Endothelial cell of umbilical vein (primary cell): Measurements from ENCODE around the gene USF2. TPM values are rescaled to one million over a fixed set of nuclear protein-coding genes. Genes with fewer than 3 reads are reported as not detected.

Source experiments
- BruUV-seq: library from RNA; stranded (reverse); fragments of 400-500 nt; replicated peaks from 2 replicates; lab custom pipeline; 2021; lab: Mats Ljungman, UMichigan
- CTCF ChIA-PET: fragments of 300-600, 350-600 bp; sonication (Branson Sonifier 250); formaldehyde crosslinking; loops from one replicate; lab custom pipeline; 2021; ENCODE audit warnings: antibody characterized with exemption, inconsistent platforms; lab: Charles Lee
- POLR2A ChIA-PET: fragments of 300-600, 350-600 bp; sonication (Branson Sonifier 250); formaldehyde crosslinking; loops from one replicate; lab custom pipeline; 2021; ENCODE audit warnings: antibody characterized with exemption, inconsistent platforms; lab: Charles Lee
- DNase-seq: peaks from one replicate; pipeline ENCODE4 v3.0.0-alpha.2; 2011; ENCODE audit warnings: low read depth, low spot score
- FAIRE-seq: peaks from 2 replicates; lab custom pipeline; 2011; peaks lifted over from hg19 to GRCh38; lab: Jason Lieb, UNC
- H2AFZ ChIP-seq: 2 replicates; pipeline ENCODE4 v1.6.0; 2012; ENCODE audit warnings: low read depth, low read length, control low read depth, inconsistent platforms
- H3K27ac ChIP-seq: 2 replicates; pipeline ENCODE4 v1.5.1; 2011; ENCODE audit warnings: low read depth, mild to moderate bottlenecking, control low read depth, low read length, moderate library complexity; ENCODE audit not compliant: insufficient read depth
- H3K27me3 ChIP-seq, 2 experiments: 2 replicates each; pipeline versions ENCODE4 v1.6.0 to v1.6.1; 2011; ENCODE audit warnings: low read length in 2 of 2, mixed read lengths in 1 of 2; ENCODE audit not compliant: control insufficient read depth in 2 of 2, insufficient read depth in 2 of 2
- H3K36me3 ChIP-seq, 2 experiments: 2 replicates in 1 of 2; 3 replicates in 1 of 2; pipeline ENCODE4 v1.5.1; 2011; ENCODE audit warnings: low read length in 2 of 2, mild to moderate bottlenecking in 1 of 2, moderate library complexity in 1 of 2; ENCODE audit not compliant: control insufficient read depth in 2 of 2, insufficient read depth in 2 of 2; ENCODE audit errors: extremely low read depth in 1 of 2
- H3K4me1 ChIP-seq: 3 replicates; pipeline ENCODE4 v1.5.1; 2011; ENCODE audit warnings: mild to moderate bottlenecking, low read length; ENCODE audit not compliant: control insufficient read depth, insufficient read depth; ENCODE audit errors: extremely low read depth
- H3K4me2 ChIP-seq: 2 replicates; pipeline ENCODE4 v1.6.1; 2011; ENCODE audit warnings: low read length, control low read depth, mixed read lengths; ENCODE audit not compliant: insufficient read depth
- H3K4me3 ChIP-seq, 3 experiments: fragments of 200-600 bp in 1 of 3; sonication (generic), shearing (Covaris generic) in 1 of 3; replicated peaks in 1 of 3; 2 replicates each; pipeline ENCODE4 v1.5.1; 2011 to 2016; ENCODE audit warnings: control low read depth in 3 of 3, low read length in 3 of 3, mild to moderate bottlenecking in 2 of 3, inconsistent platforms in 1 of 3, low read depth in 1 of 3, moderate library complexity in 1 of 3; ENCODE audit not compliant: insufficient read depth in 1 of 3
- H3K79me2 ChIP-seq: 2 replicates; pipeline ENCODE4 v1.6.0; 2012; ENCODE audit warnings: low read length, inconsistent platforms; ENCODE audit not compliant: control insufficient read depth, insufficient read depth
- H3K9ac ChIP-seq: replicated peaks from 2 replicates; pipeline ENCODE3; 2011; ENCODE audit warnings: low read length, control low read depth; ENCODE audit not compliant: insufficient read depth; ENCODE audit errors: extremely low read depth
- H3K9me1 ChIP-seq: replicated peaks from 3 replicates; pipeline ENCODE4 v1.6.0; 2011; ENCODE audit warnings: mild to moderate bottlenecking, low read length; ENCODE audit not compliant: control insufficient read depth, insufficient read depth; ENCODE audit errors: extremely low read depth
- H3K9me3 ChIP-seq: replicated peaks from 2 replicates; pipeline ENCODE4 v1.5.1; 2012; ENCODE audit warnings: low read length, inconsistent platforms; ENCODE audit not compliant: control insufficient read depth, insufficient read depth
- H4K20me1 ChIP-seq: replicated peaks from 2 replicates; pipeline ENCODE3; 2011; ENCODE audit warnings: mild to moderate bottlenecking, low read length; ENCODE audit not compliant: control insufficient read depth, insufficient read depth; ENCODE audit errors: extremely low read depth
- CTCF ChIP-seq, 2 donors: IDR thresholded peaks; 1 replicate in 1 of 2; 2 replicates in 1 of 2; pipeline ENCODE4 v1.5.1; 2011; ENCODE audit warnings: low read length in 2 of 2, mild to moderate bottlenecking in 2 of 2, moderate library complexity in 2 of 2, control low read depth in 1 of 2, inconsistent platforms in 1 of 2, low read depth in 1 of 2; ENCODE audit not compliant: insufficient read depth in 1 of 2; ENCODE audit errors: extremely low read depth in 1 of 2
- EZH2 ChIP-seq: IDR thresholded peaks from 2 replicates; pipeline ENCODE4 v1.6.1; 2012; ENCODE audit warnings: borderline replicate concordance, low read depth, mild to moderate bottlenecking, moderate library complexity, low read length, inconsistent platforms; ENCODE audit not compliant: severe bottlenecking
- FOS ChIP-seq: IDR thresholded peaks from 2 replicates; pipeline ENCODE4 v1.6.1; 2011; ENCODE audit warnings: mild to moderate bottlenecking, low read length, moderate library complexity, borderline replicate concordance; ENCODE audit not compliant: insufficient read depth
- GATA2 ChIP-seq: IDR thresholded peaks from 2 replicates; pipeline ENCODE4 v1.7.0; 2011; ENCODE audit warnings: low read depth, mild to moderate bottlenecking, moderate library complexity, mixed read lengths, low read length; ENCODE audit not compliant: insufficient read length, insufficient read depth
- JUN ChIP-seq: IDR thresholded peaks from 2 replicates; pipeline ENCODE4 v1.6.1; 2011; ENCODE audit warnings: borderline replicate concordance, low read depth; ENCODE audit not compliant: insufficient read length, insufficient read depth
- MAX ChIP-seq: IDR thresholded peaks from 2 replicates; pipeline ENCODE4 v1.6.1; 2011; ENCODE audit not compliant: insufficient read depth, insufficient read length
- MYC ChIP-seq: IDR thresholded peaks from one replicate; pipeline ENCODE4 v1.6.1; 2011; ENCODE audit warnings: mild to moderate bottlenecking, low read depth, low read length
- POLR2A ChIP-seq: IDR thresholded peaks from 2 replicates; pipeline ENCODE4 v1.6.1; 2012; ENCODE audit warnings: low read depth, mild to moderate bottlenecking, control low read depth, low read length
- POLR2AphosphoS5 ChIP-seq: IDR thresholded peaks from 2 replicates; pipeline ENCODE4 v1.6.1; 2012; ENCODE audit warnings: low read depth, mild to moderate bottlenecking, control low read depth, low read length, moderate library complexity; ENCODE audit not compliant: insufficient read depth
- dilution Hi-C: fragments of 300-500 bp; cut with MboI; formaldehyde crosslinking; loops from one replicate; pipeline ENCODE4 v1.15.0; 2019; ENCODE audit warnings: low sequenced_read_pairs; ENCODE audit not compliant: extremely low pct_ligation_motif_present
- intact Hi-C: fragments of 100-400 bp; cut with micrococcal nuclease; formaldehyde crosslinking; loops from one replicate; pipeline ENCODE4 v1.10.0; 2022
- polyA plus RNA-seq, 4 experiments: library from polyadenylated mRNA; depleted of rRNA in 3 of 4; stranded (reverse) in 3 of 4; unstranded in 1 of 4; fragments of >200 nt; gene quantifications; 2 replicates each; pipeline versions ENCODE4 v1.2.1 to v1.2.3, GENCODE V29; 2011 to 2012; ENCODE audit warnings: missing spikeins in 1 of 4
- total RNA-seq: library from RNA; stranded (reverse); gene quantifications from 2 replicates; pipeline ENCODE4 v1.2.3, GENCODE V29; 2021

Gene USF2
- total and polyA plus RNA-seq, 2 donors (not counting 3 experiments of a cell fraction or from before 2014, with no cell fraction given) = 75.0 to 76.8 TPM

- POLR2A ChIA-PET = no interaction called here
Measured at GRCh38 chr19:35302446-35302845, 33.7 kb downstream of the USF2 start.

GRCh38 chr19:35303357-35303915 is 34.7 kb downstream of the USF2 start:
- POLR2A ChIA-PET = no interaction called here
- H3K27ac ChIP-seq = no peak overlapping the region
- H3K4me1 ChIP-seq = no peaks in the 10 kb centered on the region
- H4K20me1 ChIP-seq = no peaks in the 10 kb centered on the region
- no peaks in the 10 kb centered on the region for H3K9me1 ChIP-seq
- H3K27me3 ChIP-seq = no peaks in the 10 kb centered on the region
- H2AFZ ChIP-seq = no peak overlapping the region
- no peak overlapping the region for H3K9ac ChIP-seq
- H3K9me3 ChIP-seq = no peaks in the 10 kb centered on the region
- H3K36me3 ChIP-seq = no peaks in the 10 kb centered on the region
- intact Hi-C loops (no loop called here), dilution Hi-C loops (no loop called here)
- CTCF ChIA-PET = no interaction called here
- no peaks in the 10 kb centered on the region for H3K79me2 ChIP-seq
- FAIRE-seq = no peak
- no peak for TF ChIP-seq MYC
- TF ChIP-seq JUN = no peak
- TF ChIP-seq CTCF (IDR thresholded peaks at IDR 0.05; ENCODE audit: extremely low read depth in 1 of 2, insufficient read depth in 1 of 2, low read depth in 1 of 2, low read length in 2 of 2) = no peak
- TF ChIP-seq POLR2A = no peak
- no peak for TF ChIP-seq EZH2
- TF ChIP-seq POLR2AphosphoS5 = no peak
- no peak for TF ChIP-seq MAX
- TF ChIP-seq FOS = no peak
- no peak for TF ChIP-seq GATA2
- BruUV-seq = no TSS peak
- H3K4me3 ChIP-seq = no peak overlapping the region
- DNase-seq = no peak
- no peak overlapping the region for H3K4me2 ChIP-seq

More at GRCh38 chr19:35302446-35302845, 33.7 kb downstream of the USF2 start:
- dilution Hi-C loops (no loop called here), intact Hi-C loops (no loop called here)
- no peak for DNase-seq
- H3K27me3 ChIP-seq = no peaks in the 10 kb centered on the region
- no peak overlapping the region for H2AFZ ChIP-seq
- H3K9me1 ChIP-seq = no peaks in the 10 kb centered on the region
- H3K9me3 ChIP-seq = no peaks in the 10 kb centered on the region
- no peaks in the 10 kb centered on the region for H4K20me1 ChIP-seq
- H3K9ac ChIP-seq = no peak overlapping the region
- CTCF ChIA-PET = no interaction called here
- no peaks in the 10 kb centered on the region for H3K79me2 ChIP-seq
- no peaks in the 10 kb centered on the region for H3K36me3 ChIP-seq
- no peak overlapping the region for H3K27ac ChIP-seq
- no peak overlapping the region for H3K4me2 ChIP-seq
- no peak for FAIRE-seq
- no peak overlapping the region for H3K4me3 ChIP-seq
- no peaks in the 10 kb centered on the region for H3K4me1 ChIP-seq
- no TSS peak for BruUV-seq
- no peak for TF ChIP-seq MAX
